K562 (cell line): ENCODE data around the gene SPECC1L. TPM values are rescaled to one million over a fixed set of nuclear protein-coding genes. Genes with fewer than 3 reads are reported as not detected.

Experiments
- ATAC-seq: fragments of 200-7000 bp; cut with Tn5 transposase; 3 replicates; pipeline ENCODE4 v1.9.1; 2020; ENCODE audit warnings: moderate library complexity
- BruUV-seq: library from RNA; stranded (reverse); fragments of 400-500 nt; replicated peaks from 2 replicates; lab custom pipeline; 2021; lab: Mats Ljungman, UMichigan
- CTCF ChIA-PET: fragments of 300-600 bp; formaldehyde crosslinking; extraction: SDS; loops from one replicate; lab custom pipeline; 2021; ENCODE audit warnings: low intra/inter-chr PET ratio; lab: Yijun Ruan, JAX
- POLR2A ChIA-PET: fragments of 300-600, 350-650 bp; sonication (Branson Sonifier 250); formaldehyde crosslinking; extraction: SDS; loops from one replicate; lab custom pipeline; 2021; ENCODE audit warnings: antibody characterized with exemption, inconsistent platforms; lab: Yijun Ruan, JAX
- DNase-seq, 4 experiments: peaks; one replicate each; pipeline versions ENCODE4 v3.0.0 to v3.0.0-alpha.2; 2011 to 2018; ENCODE audit warnings: low spot score in 3 of 4, mixed read lengths in 3 of 4; ENCODE audit errors: extremely low read depth in 1 of 4
- FAIRE-seq: peaks from 2 replicates; lab custom pipeline; 2011; peaks lifted over from hg19 to GRCh38; lab: Jason Lieb, UNC
- H2AFZ ChIP-seq: 2 replicates; pipeline ENCODE4 v1.6.0; 2011; ENCODE audit warnings: low read depth, low read length, control low read depth, inconsistent platforms
- H3K27ac ChIP-seq: fragments of 200-600 bp; 3 replicates; pipeline ENCODE4 v1.8.0; 2011; ENCODE audit warnings: low read depth, mild to moderate bottlenecking, control low read depth, inconsistent platforms, low read length, moderate library complexity, mixed read lengths; ENCODE audit errors: extremely low read depth
- H3K27me3 ChIP-seq, 2 experiments: fragments of 300-600 bp in 1 of 2; 2 replicates in 1 of 2; 3 replicates in 1 of 2; pipeline versions ENCODE4 v1.6.0 to v1.8.0; 2011; ENCODE audit warnings: inconsistent platforms in 2 of 2, low read length in 2 of 2, mild to moderate bottlenecking in 1 of 2, mixed read lengths in 1 of 2, moderate library complexity in 1 of 2; ENCODE audit not compliant: control insufficient read depth in 2 of 2, insufficient read depth in 2 of 2
- H3K36me3 ChIP-seq: fragments of 300-600 bp; 3 replicates; pipeline ENCODE4 v1.8.0; 2011; ENCODE audit warnings: mild to moderate bottlenecking, low read length, inconsistent platforms; ENCODE audit not compliant: control insufficient read depth, insufficient read depth
- H3K4me1 ChIP-seq, 2 experiments: fragments of 200-600 bp in 1 of 2; replicated peaks in 1 of 2; 2 replicates in 1 of 2; 3 replicates in 1 of 2; pipeline versions ENCODE4 v1.5.1 to v1.8.0; 2011; ENCODE audit warnings: inconsistent platforms in 2 of 2, low read length in 2 of 2, mild to moderate bottlenecking in 1 of 2, mixed read lengths in 1 of 2, moderate library complexity in 1 of 2; ENCODE audit not compliant: control insufficient read depth in 2 of 2, insufficient read depth in 2 of 2
- H3K4me2 ChIP-seq: 2 replicates; pipeline ENCODE4 v1.6.1; 2011; ENCODE audit warnings: low read length, control low read depth, inconsistent platforms, mixed read lengths; ENCODE audit not compliant: insufficient read depth
- H3K4me3 ChIP-seq: fragments of 200-600 bp; sonication (generic), shearing (Covaris generic); 2 replicates; pipeline ENCODE4 v1.5.1; 2016; ENCODE audit warnings: control low read depth, inconsistent platforms
- H3K79me2 ChIP-seq: fragments of 200-600 bp; 3 replicates; pipeline ENCODE4 v1.8.0; 2011; ENCODE audit warnings: low read length, inconsistent platforms; ENCODE audit not compliant: control insufficient read depth, insufficient read depth
- H3K9ac ChIP-seq, 2 experiments: 2 replicates each; pipeline versions ENCODE4 v1.6.0 to v1.6.1; 2011; ENCODE audit warnings: low read depth in 2 of 2, low read length in 2 of 2, control low read depth in 1 of 2, inconsistent platforms in 1 of 2, mild to moderate bottlenecking in 1 of 2, mixed read lengths in 1 of 2; ENCODE audit not compliant: insufficient read depth in 1 of 2
- H3K9me1 ChIP-seq: one replicate; pipeline ENCODE4 v1.6.0; 2011; ENCODE audit warnings: inconsistent platforms, mild to moderate bottlenecking, low read length, moderate library complexity; ENCODE audit not compliant: control insufficient read depth, insufficient read depth
- H3K9me3 ChIP-seq: replicated peaks from 2 replicates; pipeline ENCODE4 v1.5.1; 2011; ENCODE audit warnings: low read depth, low read length, inconsistent platforms; ENCODE audit not compliant: control insufficient read depth, insufficient read depth
- H4K20me1 ChIP-seq: replicated peaks from 2 replicates; pipeline ENCODE4 v1.6.1; 2011; ENCODE audit warnings: low read length, inconsistent platforms, mixed read lengths; ENCODE audit not compliant: control insufficient read depth, insufficient read depth
- CBX1 ChIP-seq: sonication (generic); IDR thresholded peaks from 2 replicates; pipeline ENCODE4 v1.6.1; 2016; ENCODE audit warnings: antibody characterized with exemption, low read depth, mild to moderate bottlenecking
- E2F3 ChIP-seq: fragments of 250-450 bp; sonication (Bioruptor Pico); IDR thresholded peaks from 2 replicates; pipeline ENCODE4 v1.4.0; 2020; ENCODE audit warnings: mild to moderate bottlenecking
- EWSR1 ChIP-seq: fragments of 450-650 bp; IDR thresholded peaks from 2 replicates; pipeline ENCODE4 v1.6.1; 2018; ENCODE audit warnings: borderline replicate concordance, mild to moderate bottlenecking, low read depth, moderate library complexity; ENCODE audit not compliant: partially characterized antibody
- FOSL1 ChIP-seq: fragments of 200-800 bp; sonication (Bioruptor generic); conservative IDR thresholded peaks from 2 replicates; pipeline ENCODE4 v1.6.1; 2016; ENCODE audit warnings: missing genetic modification characterization, missing compliant biosample characterization
- GTF2B ChIP-seq: IDR thresholded peaks from 2 replicates; pipeline ENCODE4 v1.6.1; 2011; ENCODE audit not compliant: insufficient read length; ENCODE audit errors: extremely low read depth
- HNRNPL ChIP-seq: fragments of 200-400 bp; formaldehyde crosslinking; IDR thresholded peaks from 2 replicates; pipeline ENCODE4 v1.6.1; 2017; ENCODE audit warnings: low read depth, mild to moderate bottlenecking, low read length
- KLF10 ChIP-seq: fragments of 250-450 bp; sonication (Bioruptor Pico); IDR thresholded peaks from 2 replicates; pipeline ENCODE4 v1.6.1; 2021; ENCODE audit warnings: matching md5 sums
- MAFF ChIP-seq: IDR thresholded peaks from 2 replicates; pipeline ENCODE4 v1.6.1; 2012; ENCODE audit warnings: low read length, improper control_type of control experiment
- NONO ChIP-seq, 2 experiments: fragments of 200-400 bp in 1 of 2; fragments of 450-650 bp in 1 of 2; formaldehyde crosslinking in 1 of 2; IDR thresholded peaks; 2 replicates each; pipeline ENCODE4 v1.6.1; 2017; ENCODE audit warnings: low read depth in 2 of 2, mild to moderate bottlenecking in 2 of 2, moderate library complexity in 2 of 2, low read length in 1 of 2
- PBX2 ChIP-seq, 2 experiments: IDR thresholded peaks in 1 of 2; conservative IDR thresholded peaks in 1 of 2; 2 replicates each; pipeline ENCODE4 v1.6.1; 2016; ENCODE audit warnings: low read depth in 2 of 2, mild to moderate bottlenecking in 1 of 2, missing compliant biosample characterization in 1 of 2, missing genetic modification characterization in 1 of 2, moderate library complexity in 1 of 2
- SPI1 ChIP-seq: IDR thresholded peaks from 2 replicates; pipeline ENCODE4 v1.6.1; 2011; ENCODE audit warnings: low read depth, low read length, control low read depth, borderline replicate concordance
- SRSF1 ChIP-seq: fragments of 200-400 bp; formaldehyde crosslinking; IDR thresholded peaks from 2 replicates; pipeline ENCODE4 v1.6.1; 2017; ENCODE audit warnings: mild to moderate bottlenecking, low read depth, low read length, moderate library complexity
- TBP ChIP-seq: optimal IDR thresholded peaks from 2 replicates; pipeline ENCODE3; 2011; ENCODE audit warnings: low read depth, low read length, improper control_type of control experiment
- ZNF639 ChIP-seq, 2 experiments: fragments of 200-800 bp in 1 of 2; sonication (Bioruptor generic) in 1 of 2; sonication (generic) in 1 of 2; formaldehyde crosslinking in 1 of 2; IDR thresholded peaks in 1 of 2; conservative IDR thresholded peaks in 1 of 2; 2 replicates each; pipeline versions ENCODE4 v1.5.0 to v1.6.1; 2016 to 2020; ENCODE audit warnings: missing compliant biosample characterization in 1 of 2, missing genetic modification characterization in 1 of 2, missing genetic modification reagents in 1 of 2
- WGBS: fragments of 100-300 bp; shearing (Covaris generic); methylation state at CpG from one replicate; pipeline ENCODE4 v1.1.6; 2016; ENCODE audit warnings: low coverage, mixed read lengths; ENCODE audit not compliant: insufficient coverage; ENCODE audit errors: missing lambda C conversion rate; 5-methylcytosine and 5-hydroxymethylcytosine counted together
- in situ Hi-C: fragments of 300-500 bp; cut with MboI; formaldehyde crosslinking; loops from 4 replicates; pipeline ENCODE4 v1.15.0; 2018; ENCODE audit warnings: inconsistent platforms, mixed read lengths
- intact Hi-C: fragments of 100-400 bp; cut with micrococcal nuclease; formaldehyde crosslinking; loops from 2 replicates; pipeline ENCODE4 v1.14.2; 2022
- polyA plus RNA-seq, 8 experiments: library from polyadenylated mRNA; depleted of rRNA in 4 of 8; stranded (reverse) in 5 of 8; unstranded in 3 of 8; fragments of >200 nt; fragmentation: Nextera tagmentation in 2 of 8; fragmentation: Illumina TruSeq in 1 of 8; extraction: Ambion mirVana in 2 of 8; extraction: Trizol in 1 of 8; gene quantifications; 2 replicates each; pipeline versions ENCODE4 v1.2.1 to v1.2.3, GENCODE V29; 2011 to 2014; ENCODE audit warnings: inconsistent platforms in 1 of 8, missing spikeins in 1 of 8
- total RNA-seq, 7 experiments: library from RNA; depleted of rRNA in 6 of 7; stranded (reverse); fragments of >200 nt in 6 of 7; fragmentation: Illumina TruSeq in 2 of 7; extraction: Trizol in 2 of 7; gene quantifications; 2 replicates each; pipeline versions ENCODE4 v1.2.1 to v1.2.3, GENCODE V29; 2011 to 2021; ENCODE audit warnings: low replicate concordance in 1 of 7

SPECC1L gene
- total and polyA plus RNA-seq, 9 of the 15 experiments (the other 6 are each of a cell fraction or from before 2014, with no cell fraction given) = 1.4 to 27.9 (median 14.5) TPM

- intact Hi-C loops (no loop called here), in situ Hi-C loops (no loop called here)
- H2AFZ ChIP-seq = no peak overlapping the region
- no peak overlapping the region for H3K9ac ChIP-seq
- TF ChIP-seq E2F3 (CRISPR knock-in tag) = no peak
- TF ChIP-seq SPI1 = peak; percentile 53; the same call in 1 of the 2 replicates
- no peak for TF ChIP-seq NONO (IDR thresholded peaks at IDR 0.05; ENCODE audit: low read depth in 2 of 2, low read length in 1 of 2)
- TF ChIP-seq FOSL1 (tag) = peak; percentile 39; the same call in 1 of the 2 replicates
- no peak for TF ChIP-seq ZNF639 (CRISPR knock-in tag; conservative IDR thresholded peaks at IDR 0.05 in 1 of 2, IDR thresholded peaks at IDR 0.05 in 1 of 2)
- TF ChIP-seq SRSF1 = no peak
- TF ChIP-seq TBP = no peak
- TF ChIP-seq KLF10 (CRISPR knock-in tag) = no peak
- no peak for TF ChIP-seq PBX2 (CRISPR knock-in tag; IDR thresholded peaks at IDR 0.05; ENCODE audit: low read depth)
- peak; percentile 39 for TF ChIP-seq PBX2 (tag; conservative IDR thresholded peaks at IDR 0.05; ENCODE audit: low read depth)
- no peak for TF ChIP-seq EWSR1
- no peak for TF ChIP-seq HNRNPL
- no peak for TF ChIP-seq CBX1
- no peak for TF ChIP-seq GTF2B
- TF ChIP-seq MAFF = no peak
- BruUV-seq = no TSS peak
- CTCF ChIA-PET = no interaction called here
- H3K4me1 ChIP-seq = peaks cover 10 to 16% of the 10 kb centered on the region in 2 experiments; a peak in 4 of 5 replicates
- no peaks in the 10 kb centered on the region for H4K20me1 ChIP-seq
- ATAC-seq (no peak), FAIRE-seq (no peak), DNase-seq (no peak)
- H3K27ac ChIP-seq = no peak overlapping the region
- H3K9me3 ChIP-seq = no peaks in the 10 kb centered on the region
- H3K4me3 ChIP-seq = no peak overlapping the region
- peaks cover 24% of the 10 kb centered on the region; the same call in 1 of the 3 replicates for H3K36me3 ChIP-seq
- H3K27me3 ChIP-seq = no peaks in the 10 kb centered on the region
- POLR2A ChIA-PET = no interaction called here
- 47% methylated on average over 3 of the region's 3 CpGs for WGBS
- no peak overlapping the region for H3K4me2 ChIP-seq
- no peaks in the 10 kb centered on the region for H3K9me1 ChIP-seq
- H3K79me2 ChIP-seq = no peaks in the 10 kb centered on the region
These were observed 132.0 kb downstream of the SPECC1L start for GRCh38 chr22:24402460-24403192.
